WTC11 (cell line): ENCODE measurements around the gene DHRS2.

Source experiments
- RELA ChIP-seq: sonication (generic); formaldehyde crosslinking; IDR thresholded peaks from 2 replicates; pipeline ENCODE4 v1.8.1; 2022; ENCODE audit warnings: missing genetic modification reagents, mild to moderate bottlenecking, borderline replicate concordance
- TF ChIP-seq, protein P1 (sequence below): fragments of 200-600 bp; IDR thresholded peaks from 2 replicates; pipeline ENCODE4 v1.8.0; 2022; ENCODE audit warnings: antibody characterized with exemption

DNA sequence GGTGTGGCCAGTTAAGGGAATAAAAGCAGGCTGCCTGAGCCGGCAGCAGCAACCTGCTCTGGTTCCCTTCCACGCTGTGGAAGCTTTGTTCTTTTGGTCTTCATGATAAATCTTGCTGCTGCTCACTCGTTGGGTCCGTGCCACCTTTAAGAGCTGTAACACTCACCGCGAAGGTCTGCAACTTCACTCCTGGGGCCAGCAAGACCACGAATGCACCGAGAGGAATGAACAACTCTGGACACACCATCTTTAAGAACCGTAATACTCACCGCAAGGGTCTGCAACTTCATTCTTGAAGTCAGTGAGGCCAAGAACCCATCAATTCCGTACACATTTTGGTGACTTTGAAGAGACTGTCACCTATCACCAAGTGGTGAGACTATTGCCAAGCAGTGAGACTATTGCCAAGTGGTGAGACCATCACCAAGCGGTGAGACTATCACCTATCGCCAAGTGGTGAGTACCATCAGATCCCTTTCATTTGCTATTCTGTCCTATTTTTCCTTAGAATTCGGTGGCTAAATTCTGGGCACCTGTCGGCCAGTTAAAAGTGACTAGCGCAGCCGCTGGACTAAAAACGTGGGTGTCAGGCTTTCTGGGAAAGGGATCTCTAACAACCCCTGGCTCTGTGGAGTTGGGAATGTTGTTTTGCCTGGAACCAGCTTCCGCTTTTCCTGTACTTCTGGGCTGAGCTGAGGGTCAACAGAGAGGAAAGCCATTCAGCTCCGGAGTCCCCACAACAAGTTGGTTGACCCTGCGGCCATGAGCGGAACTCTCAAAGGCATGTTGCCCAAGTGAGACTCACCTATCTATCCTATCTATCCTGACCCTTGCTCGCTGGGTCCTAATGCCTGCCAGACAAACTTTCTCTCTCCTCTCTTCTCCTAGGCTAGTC lies at the start of gene DHRS2:
- no peak for TF ChIP-seq RELA (CRISPR knock-in tag)
- TF ChIP-seq, protein P1, sequence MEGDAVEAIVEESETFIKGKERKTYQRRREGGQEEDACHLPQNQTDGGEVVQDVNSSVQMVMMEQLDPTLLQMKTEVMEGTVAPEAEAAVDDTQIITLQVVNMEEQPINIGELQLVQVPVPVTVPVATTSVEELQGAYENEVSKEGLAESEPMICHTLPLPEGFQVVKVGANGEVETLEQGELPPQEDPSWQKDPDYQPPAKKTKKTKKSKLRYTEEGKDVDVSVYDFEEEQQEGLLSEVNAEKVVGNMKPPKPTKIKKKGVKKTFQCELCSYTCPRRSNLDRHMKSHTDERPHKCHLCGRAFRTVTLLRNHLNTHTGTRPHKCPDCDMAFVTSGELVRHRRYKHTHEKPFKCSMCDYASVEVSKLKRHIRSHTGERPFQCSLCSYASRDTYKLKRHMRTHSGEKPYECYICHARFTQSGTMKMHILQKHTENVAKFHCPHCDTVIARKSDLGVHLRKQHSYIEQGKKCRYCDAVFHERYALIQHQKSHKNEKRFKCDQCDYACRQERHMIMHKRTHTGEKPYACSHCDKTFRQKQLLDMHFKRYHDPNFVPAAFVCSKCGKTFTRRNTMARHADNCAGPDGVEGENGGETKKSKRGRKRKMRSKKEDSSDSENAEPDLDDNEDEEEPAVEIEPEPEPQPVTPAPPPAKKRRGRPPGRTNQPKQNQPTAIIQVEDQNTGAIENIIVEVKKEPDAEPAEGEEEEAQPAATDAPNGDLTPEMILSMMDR = no peak
